Endothelial cell of umbilical vein (primary cell): ENCODE data around the gene CTBP2. TPM values are rescaled to one million over a fixed set of nuclear protein-coding genes. Genes with fewer than 3 reads are reported as not detected.

Experiments
- BruUV-seq: library from RNA; stranded (reverse); fragments of 400-500 nt; replicated peaks from 2 replicates; lab custom pipeline; 2021; lab: Mats Ljungman, UMichigan
- CTCF ChIA-PET: fragments of 300-600, 350-600 bp; sonication (Branson Sonifier 250); formaldehyde crosslinking; loops from one replicate; lab custom pipeline; 2021; ENCODE audit warnings: antibody characterized with exemption, inconsistent platforms; lab: Charles Lee
- POLR2A ChIA-PET: fragments of 300-600, 350-600 bp; sonication (Branson Sonifier 250); formaldehyde crosslinking; loops from one replicate; lab custom pipeline; 2021; ENCODE audit warnings: antibody characterized with exemption, inconsistent platforms; lab: Charles Lee
- DNase-seq: peaks from one replicate; pipeline ENCODE4 v3.0.0-alpha.2; 2011; ENCODE audit warnings: low read depth, low spot score
- FAIRE-seq: peaks from 2 replicates; lab custom pipeline; 2011; peaks lifted over from hg19 to GRCh38; lab: Jason Lieb, UNC
- H2AFZ ChIP-seq: 2 replicates; pipeline ENCODE4 v1.6.0; 2012; ENCODE audit warnings: low read depth, low read length, control low read depth, inconsistent platforms
- H3K27ac ChIP-seq: 2 replicates; pipeline ENCODE4 v1.5.1; 2011; ENCODE audit warnings: low read depth, mild to moderate bottlenecking, control low read depth, low read length, moderate library complexity; ENCODE audit not compliant: insufficient read depth
- H3K27me3 ChIP-seq, 2 experiments: 2 replicates each; pipeline versions ENCODE4 v1.6.0 to v1.6.1; 2011; ENCODE audit warnings: low read length in 2 of 2, mixed read lengths in 1 of 2; ENCODE audit not compliant: control insufficient read depth in 2 of 2, insufficient read depth in 2 of 2
- H3K36me3 ChIP-seq, 2 experiments: 2 replicates in 1 of 2; 3 replicates in 1 of 2; pipeline ENCODE4 v1.5.1; 2011; ENCODE audit warnings: low read length in 2 of 2, mild to moderate bottlenecking in 1 of 2, moderate library complexity in 1 of 2; ENCODE audit not compliant: control insufficient read depth in 2 of 2, insufficient read depth in 2 of 2; ENCODE audit errors: extremely low read depth in 1 of 2
- H3K4me1 ChIP-seq: 3 replicates; pipeline ENCODE4 v1.5.1; 2011; ENCODE audit warnings: mild to moderate bottlenecking, low read length; ENCODE audit not compliant: control insufficient read depth, insufficient read depth; ENCODE audit errors: extremely low read depth
- H3K4me2 ChIP-seq: 2 replicates; pipeline ENCODE4 v1.6.1; 2011; ENCODE audit warnings: low read length, control low read depth, mixed read lengths; ENCODE audit not compliant: insufficient read depth
- H3K4me3 ChIP-seq, 3 experiments: fragments of 200-600 bp in 1 of 3; sonication (generic), shearing (Covaris generic) in 1 of 3; replicated peaks in 1 of 3; 2 replicates each; pipeline ENCODE4 v1.5.1; 2011 to 2016; ENCODE audit warnings: control low read depth in 3 of 3, low read length in 3 of 3, mild to moderate bottlenecking in 2 of 3, inconsistent platforms in 1 of 3, low read depth in 1 of 3, moderate library complexity in 1 of 3; ENCODE audit not compliant: insufficient read depth in 1 of 3
- H3K79me2 ChIP-seq: 2 replicates; pipeline ENCODE4 v1.6.0; 2012; ENCODE audit warnings: low read length, inconsistent platforms; ENCODE audit not compliant: control insufficient read depth, insufficient read depth
- H3K9ac ChIP-seq: replicated peaks from 2 replicates; pipeline ENCODE3; 2011; ENCODE audit warnings: low read length, control low read depth; ENCODE audit not compliant: insufficient read depth; ENCODE audit errors: extremely low read depth
- H3K9me1 ChIP-seq: replicated peaks from 3 replicates; pipeline ENCODE4 v1.6.0; 2011; ENCODE audit warnings: mild to moderate bottlenecking, low read length; ENCODE audit not compliant: control insufficient read depth, insufficient read depth; ENCODE audit errors: extremely low read depth
- H3K9me3 ChIP-seq: replicated peaks from 2 replicates; pipeline ENCODE4 v1.5.1; 2012; ENCODE audit warnings: low read length, inconsistent platforms; ENCODE audit not compliant: control insufficient read depth, insufficient read depth
- H4K20me1 ChIP-seq: replicated peaks from 2 replicates; pipeline ENCODE3; 2011; ENCODE audit warnings: mild to moderate bottlenecking, low read length; ENCODE audit not compliant: control insufficient read depth, insufficient read depth; ENCODE audit errors: extremely low read depth
- EZH2 ChIP-seq: IDR thresholded peaks from 2 replicates; pipeline ENCODE4 v1.6.1; 2012; ENCODE audit warnings: borderline replicate concordance, low read depth, mild to moderate bottlenecking, moderate library complexity, low read length, inconsistent platforms; ENCODE audit not compliant: severe bottlenecking
- FOS ChIP-seq: IDR thresholded peaks from 2 replicates; pipeline ENCODE4 v1.6.1; 2011; ENCODE audit warnings: mild to moderate bottlenecking, low read length, moderate library complexity, borderline replicate concordance; ENCODE audit not compliant: insufficient read depth
- GATA2 ChIP-seq: IDR thresholded peaks from 2 replicates; pipeline ENCODE4 v1.7.0; 2011; ENCODE audit warnings: low read depth, mild to moderate bottlenecking, moderate library complexity, mixed read lengths, low read length; ENCODE audit not compliant: insufficient read length, insufficient read depth
- JUN ChIP-seq: IDR thresholded peaks from 2 replicates; pipeline ENCODE4 v1.6.1; 2011; ENCODE audit warnings: borderline replicate concordance, low read depth; ENCODE audit not compliant: insufficient read length, insufficient read depth
- MYC ChIP-seq: IDR thresholded peaks from one replicate; pipeline ENCODE4 v1.6.1; 2011; ENCODE audit warnings: mild to moderate bottlenecking, low read depth, low read length
- POLR2A ChIP-seq: IDR thresholded peaks from 2 replicates; pipeline ENCODE4 v1.6.1; 2012; ENCODE audit warnings: low read depth, mild to moderate bottlenecking, control low read depth, low read length
- POLR2AphosphoS5 ChIP-seq: IDR thresholded peaks from 2 replicates; pipeline ENCODE4 v1.6.1; 2012; ENCODE audit warnings: low read depth, mild to moderate bottlenecking, control low read depth, low read length, moderate library complexity; ENCODE audit not compliant: insufficient read depth
- dilution Hi-C: fragments of 300-500 bp; cut with MboI; formaldehyde crosslinking; loops from one replicate; pipeline ENCODE4 v1.15.0; 2019; ENCODE audit warnings: low sequenced_read_pairs; ENCODE audit not compliant: extremely low pct_ligation_motif_present
- intact Hi-C: fragments of 100-400 bp; cut with micrococcal nuclease; formaldehyde crosslinking; loops from one replicate; pipeline ENCODE4 v1.10.0; 2022
- polyA plus RNA-seq, 4 experiments: library from polyadenylated mRNA; depleted of rRNA in 3 of 4; stranded (reverse) in 3 of 4; unstranded in 1 of 4; fragments of >200 nt; gene quantifications; 2 replicates each; pipeline versions ENCODE4 v1.2.1 to v1.2.3, GENCODE V29; 2011 to 2012; ENCODE audit warnings: missing spikeins in 1 of 4
- total RNA-seq: library from RNA; stranded (reverse); gene quantifications from 2 replicates; pipeline ENCODE4 v1.2.3, GENCODE V29; 2021
- TF ChIP-seq, protein P1 (sequence below), 2 donors: IDR thresholded peaks; 1 replicate in 1 of 2; 2 replicates in 1 of 2; pipeline ENCODE4 v1.5.1; 2011; ENCODE audit warnings: low read length in 2 of 2, mild to moderate bottlenecking in 2 of 2, moderate library complexity in 2 of 2, control low read depth in 1 of 2, inconsistent platforms in 1 of 2, low read depth in 1 of 2; ENCODE audit not compliant: insufficient read depth in 1 of 2; ENCODE audit errors: extremely low read depth in 1 of 2
- TF ChIP-seq, protein P2 (sequence below): IDR thresholded peaks from 2 replicates; pipeline ENCODE4 v1.6.1; 2011; ENCODE audit not compliant: insufficient read depth, insufficient read length

Gene CTBP2
- total and polyA plus RNA-seq, 2 donors (not counting 3 experiments of a cell fraction or from before 2014, with no cell fraction given): 118 to 128 TPM

DNA sequence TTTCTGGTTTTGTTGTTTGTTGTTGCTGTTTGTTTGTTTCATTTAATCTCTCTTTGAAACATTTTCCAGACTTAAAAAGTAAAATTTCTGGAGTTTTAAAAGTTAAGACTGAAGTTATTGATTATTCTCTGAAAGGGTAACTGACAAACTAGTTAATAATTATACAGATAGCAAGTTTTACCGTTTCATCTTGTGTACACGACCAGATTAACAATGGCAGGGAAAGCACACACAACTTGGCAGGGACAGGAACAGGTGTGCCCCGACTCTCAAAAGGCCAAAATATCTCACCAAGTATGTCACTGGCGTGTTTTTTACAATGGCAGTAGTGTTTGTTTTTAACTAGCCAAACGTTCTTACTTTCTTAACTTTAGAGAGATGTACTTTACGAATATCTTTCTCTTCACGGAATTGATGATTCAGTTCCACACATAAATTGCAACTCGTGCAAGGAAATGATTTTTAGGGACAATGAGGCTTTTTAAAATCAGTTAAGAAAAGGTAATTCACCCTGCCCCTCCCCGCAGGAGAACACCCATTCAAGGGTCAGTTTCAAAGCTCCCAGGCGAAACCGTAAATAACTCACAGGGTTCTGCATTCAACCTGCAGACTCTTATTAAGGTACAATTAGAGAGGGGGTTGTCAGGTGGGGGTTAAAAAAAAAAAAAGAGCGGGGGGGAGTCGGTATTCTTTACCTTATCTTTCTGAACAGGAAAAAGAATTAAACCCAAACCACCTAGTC lies 3.5 kb downstream of the CTBP2 start:
- Histone ChIP-seq H3K36me3 (no peaks in the 10 kb centered on the region), H3K4me1 (peaks cover 59% of the 10 kb centered on the region), H3K9ac (peak overlapping the region; percentile 91), H3K27ac (no peak overlapping the region), H3K4me2 (peak overlapping the region; percentile 98), H3K27me3 (no peaks in the 10 kb centered on the region), H3K9me1 (no peaks in the 10 kb centered on the region), H3K4me3 (peak overlapping the region in 2 of 3 experiments; percentile 92 to 98), H2AFZ (no peak overlapping the region), H3K9me3 (no peaks in the 10 kb centered on the region), H3K79me2 (peaks cover 79% of the 10 kb centered on the region), H4K20me1 (no peaks in the 10 kb centered on the region)
- intact Hi-C loops: loop anchor here (5.0 kb wide), 1 partner anchor 110 kb away; no protein-coding TSS in a partner anchor
- dilution Hi-C loops: no loop called here
- ChIA-PET CTCF (interaction anchor here (1.0 to 2.6 kb wide), 2 partner anchors 96 to 109 kb away, joined by 4 to 14 read pairs; no protein-coding TSS in a partner anchor), POLR2A (interaction anchor here (0.6 kb wide), 1 partner anchor 101 kb away, joined by 9 read pairs; no protein-coding TSS in a partner anchor)
- TF ChIP-seq POLR2AphosphoS5 (no peak), POLR2A (no peak), GATA2 (no peak), EZH2 (no peak), JUN (no peak), MYC (no peak), FOS (no peak)
- TF ChIP-seq, protein P1, sequence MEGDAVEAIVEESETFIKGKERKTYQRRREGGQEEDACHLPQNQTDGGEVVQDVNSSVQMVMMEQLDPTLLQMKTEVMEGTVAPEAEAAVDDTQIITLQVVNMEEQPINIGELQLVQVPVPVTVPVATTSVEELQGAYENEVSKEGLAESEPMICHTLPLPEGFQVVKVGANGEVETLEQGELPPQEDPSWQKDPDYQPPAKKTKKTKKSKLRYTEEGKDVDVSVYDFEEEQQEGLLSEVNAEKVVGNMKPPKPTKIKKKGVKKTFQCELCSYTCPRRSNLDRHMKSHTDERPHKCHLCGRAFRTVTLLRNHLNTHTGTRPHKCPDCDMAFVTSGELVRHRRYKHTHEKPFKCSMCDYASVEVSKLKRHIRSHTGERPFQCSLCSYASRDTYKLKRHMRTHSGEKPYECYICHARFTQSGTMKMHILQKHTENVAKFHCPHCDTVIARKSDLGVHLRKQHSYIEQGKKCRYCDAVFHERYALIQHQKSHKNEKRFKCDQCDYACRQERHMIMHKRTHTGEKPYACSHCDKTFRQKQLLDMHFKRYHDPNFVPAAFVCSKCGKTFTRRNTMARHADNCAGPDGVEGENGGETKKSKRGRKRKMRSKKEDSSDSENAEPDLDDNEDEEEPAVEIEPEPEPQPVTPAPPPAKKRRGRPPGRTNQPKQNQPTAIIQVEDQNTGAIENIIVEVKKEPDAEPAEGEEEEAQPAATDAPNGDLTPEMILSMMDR (IDR thresholded peaks at IDR 0.05; ENCODE audit: extremely low read depth in 1 of 2, insufficient read depth in 1 of 2, low read depth in 1 of 2, low read length in 2 of 2): no peak
- TF ChIP-seq, protein P2, sequence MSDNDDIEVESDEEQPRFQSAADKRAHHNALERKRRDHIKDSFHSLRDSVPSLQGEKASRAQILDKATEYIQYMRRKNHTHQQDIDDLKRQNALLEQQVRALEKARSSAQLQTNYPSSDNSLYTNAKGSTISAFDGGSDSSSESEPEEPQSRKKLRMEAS: no peak
- FAIRE-seq: no peak
- BruUV-seq: no TSS peak
- peak; percentile 34 for DNase-seq
